Islet precursor cell (in vitro differentiated cells): ENCODE measurements around the gene PRKCE.

Experiments
- DNase-seq: peaks from one replicate; pipeline ENCODE4 v3.0.0-alpha.2; 2018

PRKCE gene

DNA sequence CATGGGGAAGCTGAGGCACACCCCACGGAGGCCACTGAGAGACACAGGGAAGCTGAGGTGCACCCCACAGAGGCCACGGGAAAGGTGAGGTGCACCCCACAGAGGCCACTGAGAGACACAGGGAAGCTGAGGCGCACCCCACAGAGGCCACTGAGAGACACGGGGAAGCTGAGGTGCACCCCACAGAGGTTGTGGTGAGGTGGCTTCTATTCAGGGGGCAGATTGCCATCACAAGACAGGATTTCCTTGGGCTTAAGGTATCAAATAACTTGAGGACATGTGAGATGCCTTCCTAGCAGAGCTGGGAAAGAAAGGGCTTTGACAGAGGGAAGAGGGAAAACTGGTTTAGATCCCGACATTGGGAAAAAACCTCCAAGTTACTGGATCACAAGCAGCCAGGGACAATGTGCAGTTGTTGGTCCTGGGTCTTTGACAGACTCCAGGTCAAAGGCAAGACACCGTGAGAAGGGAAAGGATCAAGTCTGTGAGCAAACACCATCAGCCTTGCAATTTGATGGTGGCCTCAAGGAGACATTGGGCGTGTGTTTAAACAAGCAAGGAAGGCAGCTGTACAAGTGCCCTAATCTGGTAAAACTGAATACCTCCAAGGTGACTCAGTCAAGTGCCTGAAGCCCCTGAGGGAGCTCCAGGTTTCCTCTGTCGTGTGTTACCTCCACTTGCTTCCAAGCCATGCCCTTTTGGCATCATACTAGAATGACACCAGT lies 512.5 kb downstream of the PRKCE start:
- peak; percentile 94 for DNase-seq

DNA sequence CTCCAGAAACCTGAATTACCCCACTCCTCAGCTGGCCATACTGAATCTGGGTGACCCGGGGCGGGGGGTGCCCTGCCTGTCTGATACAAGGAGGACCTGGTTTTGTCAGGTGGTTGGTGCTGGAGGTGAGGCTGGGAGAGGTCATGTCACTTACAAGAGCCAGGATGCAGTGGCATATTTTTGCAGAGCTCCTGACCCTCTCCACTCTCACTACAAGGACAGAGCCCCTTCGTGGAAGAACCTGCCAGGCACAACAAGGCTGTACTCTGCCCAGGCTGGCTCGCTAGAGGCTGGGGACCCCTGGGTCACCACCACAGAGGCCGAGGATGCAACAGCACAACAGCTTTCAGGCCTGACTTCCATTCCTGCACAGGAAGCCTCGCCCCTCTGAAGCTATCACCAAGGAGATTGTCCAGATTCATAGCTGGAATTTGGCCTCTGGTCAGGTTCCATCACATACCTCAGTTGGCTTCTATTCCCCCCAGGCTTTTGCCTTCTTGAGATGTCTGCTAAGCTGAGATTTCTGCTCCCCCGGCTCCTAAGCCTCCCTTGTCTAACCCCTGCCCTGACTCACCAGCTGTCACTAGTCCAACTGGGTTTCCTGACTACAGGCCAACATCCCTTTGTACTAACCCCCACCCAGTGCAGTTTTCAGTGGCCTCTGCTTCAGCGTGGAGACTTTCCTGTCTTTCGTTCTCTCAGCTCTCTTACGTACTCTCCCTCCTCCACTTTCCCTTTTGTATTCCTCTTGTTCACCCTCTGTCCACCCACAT lies 513.2 kb downstream of the PRKCE start:
- peak; percentile 96 for DNase-seq

DNA sequence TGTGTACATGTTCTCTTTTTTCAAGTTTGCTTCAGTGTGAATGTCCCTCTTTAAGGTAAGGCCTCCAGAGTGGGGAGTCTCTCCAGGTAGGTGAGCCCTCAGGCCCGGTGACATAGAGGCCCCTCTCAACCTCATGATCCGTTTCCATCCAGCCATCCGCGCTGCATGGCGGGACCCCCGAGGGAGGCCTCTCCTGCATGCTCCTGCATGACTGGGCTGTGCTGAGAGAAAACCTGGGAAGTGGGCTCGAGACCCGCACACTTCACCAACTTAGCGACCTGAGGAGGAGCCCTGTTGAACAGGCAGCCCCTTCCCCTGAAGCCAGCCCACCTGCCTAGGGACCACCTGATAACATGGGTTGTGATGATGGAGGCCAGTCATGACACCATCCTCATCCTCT lies 514.4 kb downstream of the PRKCE start:
- peak; percentile 27 for DNase-seq

DNA sequence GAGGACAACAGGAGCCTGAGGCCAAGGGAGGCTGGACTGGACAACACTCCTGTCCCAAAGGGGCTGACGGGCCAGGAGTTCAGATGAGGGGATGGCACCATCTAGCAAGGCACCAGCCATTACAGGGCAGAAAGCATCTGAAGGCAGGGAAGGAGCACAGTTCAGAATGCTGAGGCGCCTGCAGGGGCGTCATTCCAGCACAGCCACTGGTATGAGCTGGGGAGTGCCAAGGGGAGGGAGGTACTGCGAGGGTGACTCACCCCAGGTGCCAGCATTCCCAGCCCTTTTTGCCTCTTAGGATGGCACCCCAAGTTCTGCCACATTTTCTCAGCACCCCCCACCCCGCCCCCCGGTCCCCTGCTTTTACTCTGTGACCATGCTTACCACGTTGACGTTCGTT lies 515.9 kb downstream of the PRKCE start:
- DNase-seq, result no peak

DNA sequence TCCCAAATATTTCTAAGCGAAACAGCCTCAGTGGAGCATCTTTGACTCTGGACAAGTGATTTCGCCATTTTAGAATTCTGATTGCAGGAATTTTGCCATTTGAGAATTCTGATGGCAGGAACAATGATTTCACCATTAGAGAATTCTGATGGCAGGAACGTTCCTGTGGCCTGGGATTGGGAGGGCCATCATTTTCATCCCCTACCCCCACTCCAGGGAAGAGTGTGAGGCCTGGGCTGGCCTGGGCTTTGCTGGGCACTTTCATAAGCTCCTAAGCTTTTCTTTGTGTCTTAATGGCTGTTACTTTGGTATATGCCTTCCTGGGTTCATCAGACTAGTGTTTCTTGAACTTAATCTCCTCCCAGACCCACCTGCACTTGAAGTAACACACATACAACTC lies 516.4 kb downstream of the PRKCE start:
- no peak for DNase-seq

DNA sequence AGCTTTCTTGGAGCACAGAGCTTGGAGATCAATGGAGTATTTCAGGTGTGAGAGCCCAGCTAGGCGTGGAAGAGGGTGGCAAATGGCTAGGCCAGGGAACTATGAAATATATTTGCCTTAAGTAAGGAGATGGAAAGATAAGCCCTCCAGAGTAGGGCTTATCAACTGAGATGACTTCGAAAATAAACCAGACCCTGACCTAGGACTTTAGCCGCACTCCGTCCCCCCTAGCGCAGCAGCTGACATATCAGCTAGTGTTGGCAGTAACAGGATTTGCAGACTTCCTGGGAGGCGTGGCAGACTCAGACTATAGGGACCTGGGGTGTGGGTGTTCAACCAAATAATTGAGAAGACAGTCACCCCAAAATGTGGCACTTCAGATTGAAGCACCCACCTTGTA lies 518.0 kb downstream of the PRKCE start:
- DNase-seq, result no peak

DNA sequence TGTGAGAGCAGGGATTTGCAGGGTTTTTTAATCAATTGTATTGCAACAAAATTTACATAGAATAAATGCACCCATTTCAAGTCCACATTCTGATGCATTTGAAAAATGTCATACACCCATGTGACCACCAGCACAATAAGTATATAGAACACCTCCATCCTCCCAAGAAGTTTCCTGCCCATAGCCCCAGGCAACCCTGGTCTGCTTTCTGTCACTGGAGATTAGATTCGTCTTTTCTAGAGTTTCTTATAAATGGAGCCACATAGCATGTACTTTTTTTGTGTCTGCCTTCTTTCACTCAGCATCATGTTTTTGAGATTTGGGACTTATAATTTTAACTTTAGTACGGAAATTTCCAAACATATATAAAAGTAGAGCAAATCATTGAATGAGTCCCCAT lies 518.6 kb downstream of the PRKCE start:
- peak; percentile 82 for DNase-seq

DNA sequence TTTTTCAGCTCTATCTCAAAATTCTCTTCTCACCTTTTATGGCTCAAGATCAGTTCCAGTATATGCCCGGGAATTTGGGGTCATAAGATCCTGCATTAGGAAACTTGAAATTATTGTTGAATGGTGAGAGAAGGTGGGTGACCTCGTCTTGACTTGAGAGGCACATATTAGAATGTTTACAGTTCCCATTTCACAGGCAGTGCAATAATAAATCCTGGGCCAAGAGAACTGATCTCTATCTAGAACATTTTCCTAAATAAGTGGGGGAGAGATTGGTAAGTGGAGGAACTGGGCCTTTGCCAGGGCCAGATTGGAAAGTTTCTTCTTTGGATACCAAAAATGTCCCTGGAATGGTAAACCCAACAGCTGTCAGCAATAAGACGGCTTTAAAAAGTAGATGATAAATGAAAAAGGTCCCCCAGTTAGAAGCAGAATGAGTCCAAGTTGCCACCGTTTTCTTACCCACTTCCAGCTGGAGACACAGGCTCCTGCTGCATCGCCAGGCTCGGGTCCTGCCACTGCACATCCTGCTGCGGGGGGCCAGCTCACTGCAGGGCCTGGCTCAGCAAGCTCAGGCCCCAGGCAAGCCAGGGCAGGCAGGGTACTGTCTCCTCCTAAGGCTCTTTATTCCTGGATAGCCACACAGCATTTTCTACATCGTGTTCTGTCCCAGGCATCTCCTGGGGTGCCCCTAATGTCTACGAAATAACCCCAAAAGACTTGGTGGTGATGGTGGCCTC lies 519.3 kb downstream of the PRKCE start:
- DNase-seq, result no peak

DNA sequence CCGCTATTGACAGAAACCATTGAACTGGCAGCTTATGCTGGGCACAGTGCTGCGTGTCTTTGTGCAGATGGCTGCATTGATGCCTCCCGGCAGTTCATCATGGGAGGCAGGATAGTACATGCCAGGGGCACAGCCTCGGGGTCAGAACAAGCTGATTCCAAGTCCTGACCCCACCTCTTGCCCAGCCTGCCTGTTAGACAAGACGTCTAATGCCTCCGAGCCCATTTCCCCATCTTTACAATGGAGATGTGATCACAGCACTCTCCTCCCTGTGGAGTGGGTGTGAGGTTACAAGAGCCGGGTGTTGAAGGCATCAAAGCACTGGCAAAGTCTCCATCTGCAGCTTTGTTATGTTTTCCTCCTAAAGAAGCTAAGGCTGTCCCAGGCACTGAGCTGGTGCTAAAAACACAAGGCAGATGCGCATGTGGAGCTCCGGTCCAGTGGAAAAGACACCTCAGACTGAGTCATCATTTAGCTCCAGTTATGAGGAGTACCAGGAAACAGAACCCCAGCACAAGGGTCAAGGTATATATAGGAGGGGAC lies 520.0 kb downstream of the PRKCE start:
- DNase-seq, result no peak

DNA sequence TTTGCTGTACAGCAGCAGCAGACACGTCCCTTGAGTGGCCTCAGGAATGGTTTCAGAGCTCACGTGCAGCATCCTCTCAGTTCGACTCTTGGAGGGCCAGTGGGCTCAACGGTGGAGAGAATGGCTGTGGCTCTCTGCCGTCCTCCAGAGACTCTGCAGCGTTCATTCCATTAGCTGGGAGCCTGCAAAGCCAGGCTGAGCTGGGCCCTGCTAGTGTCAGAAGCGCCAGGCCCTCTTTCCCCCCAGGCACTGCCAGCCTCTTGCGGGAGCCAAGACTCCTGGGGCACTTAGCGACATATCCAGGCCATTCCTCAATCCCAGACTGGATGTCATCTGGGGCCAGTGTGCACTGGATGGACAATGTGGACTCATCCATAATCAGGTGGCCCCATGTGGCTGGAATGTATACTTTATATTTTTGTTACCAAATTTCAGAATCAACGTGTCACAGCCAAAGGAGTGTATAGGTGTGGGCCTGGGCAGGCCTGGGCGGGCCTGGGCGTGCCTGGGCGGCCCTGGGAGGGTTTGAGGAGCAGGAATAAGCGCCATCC lies 520.6 kb downstream of the PRKCE start:
- DNase-seq, result peak; percentile 70

DNA sequence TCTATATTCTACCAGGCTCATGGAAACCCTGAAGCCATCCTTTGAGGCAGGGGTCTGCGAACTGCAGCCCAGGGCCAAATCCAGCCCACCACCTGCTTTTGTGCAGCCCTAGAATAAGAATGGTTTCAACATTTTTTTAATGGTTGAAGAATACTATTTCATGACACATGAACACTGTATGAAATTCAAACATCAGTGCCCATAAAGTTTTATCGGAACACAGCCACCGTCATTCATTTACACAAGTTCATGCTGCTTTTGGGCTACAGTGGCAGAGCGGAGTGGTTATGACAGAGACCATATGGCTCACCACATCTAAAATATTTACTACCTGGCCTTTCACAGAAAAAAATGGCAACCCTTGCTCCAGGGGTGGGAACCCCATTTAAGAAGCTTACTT lies 521.6 kb downstream of the PRKCE start:
- no peak for DNase-seq

DNA sequence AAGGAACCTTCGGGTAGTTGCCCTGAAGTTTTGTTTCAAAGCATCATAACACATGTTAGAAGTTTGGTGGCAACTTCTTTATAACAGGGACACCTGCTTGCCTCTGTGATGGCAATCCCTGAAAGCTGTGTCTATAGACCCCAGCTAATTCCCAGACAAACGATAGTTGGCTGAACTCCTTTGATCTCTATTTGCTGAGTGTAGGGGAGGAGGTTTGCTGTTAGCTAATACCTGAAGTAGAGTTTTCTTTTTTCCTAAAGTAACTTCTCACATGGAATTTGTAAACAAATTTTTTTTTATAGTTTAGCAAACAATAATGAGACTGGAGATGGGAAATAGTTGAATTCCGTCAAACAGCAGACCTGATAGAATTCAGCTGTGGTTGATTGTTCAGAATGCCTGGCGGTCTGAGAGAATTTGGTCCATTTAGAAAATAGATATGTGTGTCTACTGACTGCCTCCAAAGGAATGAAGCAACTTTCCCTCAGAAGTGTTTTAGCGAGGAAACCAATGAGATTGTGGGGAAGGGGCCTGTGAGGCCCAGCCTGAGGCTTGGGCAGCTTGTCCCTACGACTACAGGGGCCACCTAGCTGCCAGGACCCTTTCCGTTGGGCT lies 522.3 kb downstream of the PRKCE start:
- DNase-seq, result no peak

DNA sequence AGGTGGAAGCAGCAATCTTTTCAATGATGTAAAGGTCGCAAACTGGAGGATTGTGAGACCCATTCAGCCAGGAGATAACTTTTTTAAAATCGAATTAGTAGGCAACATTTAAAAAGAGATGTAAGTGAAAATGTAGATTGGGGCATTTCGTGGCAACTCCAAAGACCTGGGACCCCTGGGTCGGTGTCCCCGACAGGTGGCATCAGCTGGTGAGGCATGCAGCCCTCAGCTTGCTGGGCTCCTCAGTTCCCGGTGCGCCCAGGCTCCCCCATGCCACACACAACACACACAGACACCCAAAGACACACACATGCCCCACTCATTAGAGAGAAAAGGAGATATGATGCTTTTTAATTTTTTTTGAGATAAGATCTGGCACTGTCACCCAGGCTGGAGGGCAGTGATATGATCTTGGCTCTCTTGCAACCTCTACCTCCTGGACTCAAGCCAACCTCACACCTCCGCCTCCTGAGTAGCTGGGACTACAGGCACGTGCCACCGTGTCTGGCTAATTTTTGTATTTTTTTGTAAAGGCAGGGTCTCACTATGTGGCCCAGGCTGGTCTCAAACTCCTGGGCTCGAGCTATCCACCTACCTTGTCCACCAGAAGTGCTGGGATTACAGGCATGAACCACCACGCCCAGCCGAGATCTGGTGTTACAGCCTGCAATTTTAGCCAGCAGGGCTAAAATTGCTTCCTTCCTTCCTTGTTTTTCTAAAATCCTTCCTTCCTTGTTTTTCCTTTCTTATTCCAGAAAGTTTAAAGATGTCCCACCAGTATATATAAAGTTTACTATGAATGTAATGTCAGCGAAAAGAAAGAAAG lies 523.1 kb downstream of the PRKCE start:
- DNase-seq, result no peak

DNA sequence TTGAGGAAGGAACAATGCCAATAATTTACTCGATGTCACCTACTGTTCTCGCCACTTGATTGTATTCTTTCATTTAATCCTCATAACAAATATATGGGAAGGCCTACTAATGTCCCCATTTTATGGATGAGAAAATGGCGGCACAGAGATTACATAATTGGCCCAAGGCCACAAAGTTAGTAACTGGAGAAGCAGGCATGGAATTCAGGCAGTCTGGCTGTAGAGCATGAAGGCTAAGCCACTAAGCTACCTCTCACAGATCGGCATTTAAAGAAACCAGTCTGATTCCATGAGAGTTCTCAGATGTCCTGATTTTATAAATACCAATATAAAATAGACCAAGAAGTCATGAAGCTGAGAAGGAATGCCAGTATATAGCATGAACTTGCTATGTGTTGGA lies 523.9 kb downstream of the PRKCE start:
- DNase-seq, result no peak

DNA sequence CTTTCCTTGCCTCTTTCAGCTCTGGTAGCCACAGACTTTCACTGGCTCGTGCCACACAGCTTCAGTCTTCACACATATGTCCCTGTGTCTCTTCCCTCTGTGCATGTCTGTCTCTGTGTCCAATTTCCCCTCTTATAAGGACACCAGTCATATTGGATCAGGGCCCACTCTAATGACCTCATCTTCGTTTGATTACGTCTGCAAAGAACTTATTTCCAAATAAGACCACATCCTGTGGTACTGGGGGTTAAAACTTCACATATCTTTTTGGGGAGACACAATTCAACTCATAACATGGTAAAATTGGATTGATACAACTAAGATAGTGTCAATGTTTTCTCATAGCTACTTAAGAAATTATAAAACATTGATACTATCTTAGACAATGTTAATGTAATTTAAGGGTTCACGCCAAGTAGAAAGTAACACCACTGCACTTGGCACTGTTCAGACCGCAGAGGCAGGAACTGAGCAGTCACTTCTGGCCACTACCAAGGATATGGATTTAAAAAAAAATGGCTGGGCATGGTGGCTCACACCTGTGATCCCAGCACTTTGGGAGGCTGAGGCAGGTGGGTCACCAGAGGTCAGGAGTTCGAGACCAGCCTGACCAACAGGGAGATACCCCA lies 526.1 kb downstream of the PRKCE start:
- DNase-seq, result no peak

DNA sequence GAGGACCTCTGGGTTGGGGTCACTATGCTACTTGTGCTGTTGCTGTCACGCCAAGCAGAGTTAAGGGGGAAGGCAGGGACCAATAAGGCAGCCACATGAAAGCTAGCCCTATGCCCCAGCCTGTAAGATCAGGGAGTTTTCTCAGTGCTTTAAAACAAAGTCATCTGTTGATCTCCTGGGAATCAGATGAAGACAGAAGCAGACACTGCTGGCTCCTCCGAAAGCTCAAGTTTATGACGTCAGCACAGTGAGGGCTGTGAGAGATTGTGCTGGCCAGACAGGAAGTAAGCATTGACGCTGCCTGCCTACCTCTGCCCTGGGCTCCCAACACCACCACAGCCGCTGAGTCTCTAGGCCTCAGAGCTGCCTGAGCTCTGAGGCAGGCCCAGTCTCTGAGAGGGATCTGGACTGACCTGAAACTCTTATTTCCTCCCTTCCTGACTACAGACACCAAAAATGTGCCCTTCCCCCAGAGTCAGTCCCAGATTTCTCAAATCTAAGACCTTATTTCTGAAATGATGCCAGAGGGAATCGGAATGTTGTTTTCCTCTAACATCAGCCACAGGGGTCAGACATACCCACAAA lies 527.7 kb downstream of the PRKCE start:
- DNase-seq, result peak; percentile 96

DNA sequence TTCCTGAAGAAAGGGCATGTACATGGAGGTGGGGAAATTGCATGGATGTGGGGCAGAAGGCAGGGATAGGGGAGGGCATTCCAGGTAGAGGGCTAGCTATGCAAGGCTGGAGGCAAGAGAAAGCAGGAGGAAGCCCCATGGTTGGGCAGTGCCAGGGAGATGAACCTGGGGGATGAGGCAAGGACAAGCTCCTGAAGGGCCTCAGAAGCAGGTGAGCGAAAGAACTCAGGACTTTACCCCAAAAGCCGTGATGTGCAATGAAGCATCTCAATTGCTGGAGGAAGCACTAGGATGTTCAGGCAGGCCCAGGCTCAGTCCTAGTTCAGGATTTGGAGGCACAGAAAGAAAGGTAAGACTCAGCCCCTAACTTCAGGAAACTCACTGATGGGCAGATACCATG lies 528.7 kb downstream of the PRKCE start:
- peak; percentile 38 for DNase-seq

DNA sequence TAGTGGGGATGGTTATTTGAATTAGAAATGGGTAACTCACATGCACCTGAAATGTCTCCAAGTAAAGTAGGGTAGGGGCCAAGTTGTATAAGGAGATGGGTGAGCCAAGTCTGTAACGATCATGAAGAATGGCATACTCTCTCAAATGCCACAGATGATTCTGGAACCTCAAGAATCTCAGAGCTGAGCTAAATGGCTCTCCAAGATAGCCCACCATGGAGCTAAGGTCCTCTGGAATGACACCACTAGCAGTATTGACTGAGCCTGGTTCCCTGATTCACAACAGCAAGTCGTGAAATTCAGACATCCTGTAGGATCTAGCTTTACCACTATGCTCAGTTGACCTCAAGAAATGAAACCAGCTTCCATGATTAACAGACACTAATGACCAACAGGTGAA lies 529.8 kb downstream of the PRKCE start:
- no peak for DNase-seq

DNA sequence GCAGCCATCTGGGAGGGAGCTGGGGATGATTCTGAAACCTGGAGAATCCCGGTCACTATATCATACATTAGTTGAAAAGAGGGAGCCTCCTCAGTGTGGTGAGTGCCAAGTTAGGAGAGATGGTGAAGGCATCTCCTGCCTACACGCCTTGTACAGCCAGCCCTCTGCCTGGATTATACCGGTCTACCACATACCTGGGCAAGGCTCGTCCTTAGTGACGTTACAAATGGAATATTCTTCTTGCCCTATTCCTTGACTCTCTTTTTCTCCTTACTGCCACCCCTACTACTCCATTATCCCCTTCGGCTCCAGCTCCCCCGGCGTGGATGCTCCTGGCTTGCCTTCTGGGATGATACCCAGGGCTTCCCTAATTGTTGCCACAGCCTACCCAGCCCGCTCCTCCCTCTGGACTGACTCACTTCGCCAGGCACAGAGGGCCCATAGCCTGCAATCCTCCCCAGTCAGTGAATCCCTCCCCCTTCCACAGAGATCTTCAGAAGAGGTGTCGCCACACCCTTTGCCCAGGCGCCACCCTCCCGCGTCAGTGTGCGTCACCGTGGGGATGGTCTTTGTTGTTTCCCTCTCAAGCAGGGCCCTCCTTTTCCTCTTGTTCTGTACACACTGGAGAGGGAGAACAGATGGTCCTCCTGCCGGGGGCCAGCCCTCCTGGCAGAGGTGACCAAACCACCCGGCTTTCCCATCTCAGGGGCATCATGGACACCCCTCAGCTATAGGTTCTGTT lies 530.5 kb downstream of the PRKCE start:
- DNase-seq, result no peak

DNA sequence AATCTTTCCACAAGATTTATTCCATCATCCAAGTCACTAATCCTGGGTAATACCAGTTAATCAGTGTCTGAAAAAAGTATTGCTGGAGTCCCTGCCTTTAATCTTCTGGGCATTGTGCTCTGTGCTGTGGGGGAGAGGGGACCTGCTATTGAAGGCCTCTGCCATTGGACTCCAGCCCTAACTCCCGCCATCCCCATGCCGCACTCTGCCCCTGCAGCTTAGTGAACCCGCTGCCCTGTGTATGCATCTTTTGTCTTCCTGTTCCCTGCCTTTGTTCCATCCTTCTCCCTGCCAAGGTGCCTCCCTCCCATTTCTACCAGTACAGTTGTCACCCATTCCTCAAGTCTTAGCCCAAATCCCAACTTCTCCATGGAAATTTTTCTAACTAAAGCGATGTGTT lies 532.0 kb downstream of the PRKCE start:
- no peak for DNase-seq
